Activated CD8-positive, alpha-beta T cell treated with anti-CD3 and anti-CD28 coated beads for 36 hours (primary cell): Measurements from ENCODE around the gene DHRS7. TPM values are rescaled to one million over a fixed set of nuclear protein-coding genes. Genes with fewer than 3 reads are reported as not detected.

ENCODE experiments used
- ATAC-seq: fragments of 200-7000 bp; cut with Tn5 transposase; one replicate; pipeline ENCODE4 v1.10.0; 2021; ENCODE audit warnings: mild to moderate bottlenecking, moderate library complexity
- CTCF ChIA-PET: fragments of 350-600 bp; sonication (Branson Sonifier 250); formaldehyde crosslinking; loops from one replicate; lab custom pipeline; 2021; ENCODE audit warnings: antibody characterized with exemption; lab: Charles Lee
- POLR2A ChIA-PET: fragments of 350-600 bp; sonication (Branson Sonifier 250); formaldehyde crosslinking; loops from one replicate; lab custom pipeline; 2021; ENCODE audit warnings: antibody characterized with exemption; lab: Charles Lee
- DNase-seq: peaks from one replicate; pipeline ENCODE4 v3.0.0-alpha.2; 2020
- H3K27ac Mint-ChIP-seq: one replicate; pipeline ENCODE4 v1.8.0; 2021; ENCODE audit warnings: mild to moderate bottlenecking, mixed read lengths
- H3K27me3 Mint-ChIP-seq: one replicate; pipeline ENCODE4 v1.8.0; 2021; ENCODE audit warnings: mixed read lengths
- H3K36me3 Mint-ChIP-seq: one replicate; pipeline ENCODE4 v1.8.0; 2021; ENCODE audit warnings: low read depth, mixed read lengths
- H3K4me1 Mint-ChIP-seq: one replicate; pipeline ENCODE4 v1.8.0; 2021; ENCODE audit warnings: low read depth, mixed read lengths
- H3K4me3 Mint-ChIP-seq: one replicate; pipeline ENCODE4 v1.8.0; 2021; ENCODE audit warnings: mild to moderate bottlenecking, moderate library complexity, mixed read lengths
- H3K9me3 Mint-ChIP-seq: one replicate; pipeline ENCODE4 v1.8.0; 2021; ENCODE audit warnings: mixed read lengths
- CTCF ChIP-seq: fragments of 200-600 bp; IDR thresholded peaks from one replicate; pipeline ENCODE4 v1.8.0; 2022; ENCODE audit warnings: antibody characterized with exemption, mild to moderate bottlenecking
- intact Hi-C: fragments of 100-400 bp; cut with micrococcal nuclease; formaldehyde crosslinking; loops from one replicate; pipeline ENCODE4 v1.10.0; 2022
- total RNA-seq, 2 experiments: library from RNA; stranded (reverse); gene quantifications; one replicate each; pipeline ENCODE4 v1.2.3, GENCODE V29; 2021

Gene DHRS7
- total RNA-seq, 2 experiments from 2014 or later: 46.4 to 46.6 TPM

GRCh38 chr14:60211153-60211552 is 46.0 kb upstream of the DHRS7 start:
- H3K27me3 Mint-ChIP-seq: peaks cover 3% of the 10 kb centered on the region
- no peaks in the 10 kb centered on the region for H3K9me3 Mint-ChIP-seq
- ChIA-PET CTCF (interaction anchor here (0.9 kb wide), 1 partner anchor 29 kb away, joined by 3 read pairs; no protein-coding TSS in a partner anchor), POLR2A (interaction anchor here (0.5 kb wide), 1 partner anchor 128 kb away, joined by 3 read pairs; no protein-coding TSS in a partner anchor)
- intact Hi-C loops: no loop called here
- H3K36me3 Mint-ChIP-seq: no peaks in the 10 kb centered on the region
- H3K27ac Mint-ChIP-seq: no peak overlapping the region
- H3K4me1 Mint-ChIP-seq: peaks cover 3% of the 10 kb centered on the region
- DNase-seq: no peak
- no peak for ATAC-seq
- TF ChIP-seq CTCF: no peak
- H3K4me3 Mint-ChIP-seq: no peak overlapping the region

GRCh38 chr14:60210703-60211102 is 45.5 kb upstream of the DHRS7 start:
- no peaks in the 10 kb centered on the region for H3K9me3 Mint-ChIP-seq
- no peak for TF ChIP-seq CTCF
- intact Hi-C loops: no loop called here
- POLR2A ChIA-PET: interaction anchor here (0.5 kb wide), 1 partner anchor 129 kb away, joined by 3 read pairs; no protein-coding TSS in a partner anchor
- ATAC-seq: no peak
- peaks cover 3% of the 10 kb centered on the region for H3K27me3 Mint-ChIP-seq
- H3K36me3 Mint-ChIP-seq: no peaks in the 10 kb centered on the region
- peaks cover 7% of the 10 kb centered on the region for H3K4me1 Mint-ChIP-seq
- DNase-seq: no peak
- CTCF ChIA-PET: interaction anchor here (0.9 kb wide), 1 partner anchor 28 kb away, joined by 3 read pairs; no protein-coding TSS in a partner anchor
- H3K27ac Mint-ChIP-seq: no peak overlapping the region
- no peak overlapping the region for H3K4me3 Mint-ChIP-seq

GRCh38 chr14:60206837-60207533 is 41.8 kb upstream of the DHRS7 start:
- Mint-ChIP-seq H3K27me3 (peaks cover 9% of the 10 kb centered on the region), H3K4me1 (peaks cover 17% of the 10 kb centered on the region), H3K9me3 (no peaks in the 10 kb centered on the region), H3K27ac (no peak overlapping the region), H3K36me3 (no peaks in the 10 kb centered on the region), H3K4me3 (no peak overlapping the region)
- no peak for ATAC-seq
- no peak for DNase-seq
- CTCF ChIA-PET: interaction anchor here (1.2 to 1.3 kb wide), 2 partner anchors 9 to 23 kb away, joined by 3 to 8 read pairs; no protein-coding TSS in a partner anchor
- TF ChIP-seq CTCF: no peak
- intact Hi-C loops: no loop called here
- POLR2A ChIA-PET: no interaction called here

GRCh38 chr14:60206249-60206670 is 41.1 kb upstream of the DHRS7 start:
- TF ChIP-seq CTCF: no peak
- CTCF ChIA-PET: interaction anchor here (0.8 to 1.3 kb wide), 5 partner anchors 10 to 143 kb away, joined by 3 to 8 read pairs (median 3); no protein-coding TSS in a partner anchor
- Mint-ChIP-seq H3K9me3 (peaks cover 3% of the 10 kb centered on the region), H3K27me3 (peaks cover 9% of the 10 kb centered on the region), H3K36me3 (no peaks in the 10 kb centered on the region), H3K4me3 (no peak overlapping the region), H3K4me1 (peaks cover 17% of the 10 kb centered on the region), H3K27ac (no peak overlapping the region)
- POLR2A ChIA-PET: interaction anchor here (0.8 to 1.7 kb wide), 2 partner anchors 13 to 41 kb away, joined by 4 to 5 read pairs; partner anchors contain the start of gene DHRS7
- ATAC-seq (peak; percentile 45), DNase-seq (no peak)
- intact Hi-C loops: no loop called here
